Neuronal stem cell (in vitro differentiated cells): ENCODE measurements around the gene DDT.
"Not testable (repeated sequence)": the region's sequence is repeated elsewhere in the genome, so short reads cannot be mapped to it uniquely, and the experiment has no call there.

Experiments
- DNase-seq: peaks from one replicate; pipeline ENCODE4 v3.0.0-alpha.2; 2013; ENCODE audit warnings: low spot score
- H2AFZ ChIP-seq: one replicate; pipeline ENCODE4 v1.6.1; 2013; ENCODE audit warnings: mild to moderate bottlenecking, low read length, inconsistent platforms
- H2AK5ac ChIP-seq: 2 replicates; pipeline ENCODE4 v1.6.1; 2013; ENCODE audit warnings: low read depth, mild to moderate bottlenecking, inconsistent platforms, low read length, moderate library complexity, mixed read lengths
- H2BK120ac ChIP-seq: 2 replicates; pipeline ENCODE4 v1.6.1; 2013; ENCODE audit warnings: low read depth, mild to moderate bottlenecking, inconsistent platforms, low read length, moderate library complexity, mixed read lengths
- H2BK12ac ChIP-seq: one replicate; pipeline ENCODE4 v1.6.1; 2013; ENCODE audit warnings: low read length, inconsistent platforms
- H2BK15ac ChIP-seq: 2 replicates; pipeline ENCODE4 v1.6.1; 2013; ENCODE audit warnings: mild to moderate bottlenecking, low read length, inconsistent platforms, mixed read lengths
- H2BK5ac ChIP-seq: one replicate; pipeline ENCODE4 v1.6.1; 2013; ENCODE audit warnings: inconsistent platforms, mild to moderate bottlenecking, low read length, moderate library complexity
- H3K14ac ChIP-seq: one replicate; pipeline ENCODE4 v1.6.1; 2013; ENCODE audit warnings: low read length, inconsistent platforms
- H3K18ac ChIP-seq: 2 replicates; pipeline ENCODE4 v1.6.1; 2013; ENCODE audit warnings: low read length, inconsistent platforms
- H3K23ac ChIP-seq: 2 replicates; pipeline ENCODE4 v1.6.1; 2013; ENCODE audit warnings: low read depth, mild to moderate bottlenecking, mixed read lengths, low read length, inconsistent platforms; ENCODE audit not compliant: poor library complexity
- H3K27ac ChIP-seq: replicated peaks from 3 replicates; pipeline ENCODE4 v1.5.1; 2013; ENCODE audit warnings: low read length, inconsistent platforms
- H3K27me3 ChIP-seq, 3 experiments: 2 replicates each; pipeline ENCODE4 v1.6.1; 2013; ENCODE audit warnings: low read length in 3 of 3, mild to moderate bottlenecking in 2 of 3, inconsistent platforms in 1 of 3, low read depth in 1 of 3, mixed read lengths in 1 of 3, moderate library complexity in 1 of 3; ENCODE audit not compliant: control insufficient read depth in 3 of 3, insufficient read depth in 3 of 3
- H3K36me3 ChIP-seq, 2 donors: replicated peaks in 1 of 2; 2 replicates each; pipeline ENCODE4 v1.6.1; 2013; ENCODE audit warnings: low read length in 2 of 2; ENCODE audit not compliant: control insufficient read depth in 2 of 2, insufficient read depth in 2 of 2
- H3K4ac ChIP-seq: 2 replicates; pipeline ENCODE4 v1.6.1; 2013; ENCODE audit warnings: inconsistent platforms, mild to moderate bottlenecking, low read length, moderate library complexity
- H3K4me1 ChIP-seq, 2 donors: 1 replicate in 1 of 2; 2 replicates in 1 of 2; pipeline ENCODE4 v1.6.1; 2013; ENCODE audit warnings: low read length in 2 of 2, low read depth in 1 of 2; ENCODE audit not compliant: control insufficient read depth in 2 of 2, insufficient read depth in 1 of 2
- H3K4me2 ChIP-seq: one replicate; pipeline ENCODE4 v1.6.1; 2013; ENCODE audit warnings: mild to moderate bottlenecking, low read length, inconsistent platforms; ENCODE audit not compliant: insufficient read depth, poor library complexity, severe bottlenecking
- H3K4me3 ChIP-seq, 2 donors: 2 replicates each; pipeline ENCODE4 v1.5.1; 2013; ENCODE audit warnings: low read length in 2 of 2, mild to moderate bottlenecking in 2 of 2, inconsistent platforms in 1 of 2, moderate library complexity in 1 of 2
- H3K79me1 ChIP-seq: one replicate; pipeline ENCODE4 v1.6.1; 2013; ENCODE audit warnings: low read depth, mild to moderate bottlenecking, inconsistent platforms, low read length, moderate library complexity
- H3K9ac ChIP-seq: one replicate; pipeline ENCODE4 v1.6.1; 2013; ENCODE audit warnings: mild to moderate bottlenecking, low read depth, low read length, inconsistent platforms; ENCODE audit not compliant: poor library complexity
- H3K9me3 ChIP-seq, 2 donors: replicated peaks in 1 of 2; 2 replicates each; pipeline versions ENCODE3 to v1.6.1; 2013; ENCODE audit warnings: low read length in 2 of 2, mild to moderate bottlenecking in 2 of 2, inconsistent platforms in 1 of 2, low read depth in 1 of 2, mixed read lengths in 1 of 2, moderate library complexity in 1 of 2; ENCODE audit not compliant: control insufficient read depth in 2 of 2, insufficient read depth in 1 of 2
- H4K8ac ChIP-seq: one replicate; pipeline ENCODE4 v1.6.1; 2013; ENCODE audit warnings: low read depth, mild to moderate bottlenecking, inconsistent platforms, low read length, moderate library complexity
- H4K91ac ChIP-seq: one replicate; pipeline ENCODE4 v1.6.1; 2013; ENCODE audit warnings: low read length, low read depth, mild to moderate bottlenecking, inconsistent platforms; ENCODE audit not compliant: poor library complexity
- WGBS, 2 donors: extraction: QIAGEN DNeasy Blood & Tissue Kit; methylation state at CpG; one replicate each; pipeline ENCODE4 v1.1.7; 2013; ENCODE audit warnings: missing lambda C conversion rate in 2 of 2, mixed read lengths in 1 of 2; ENCODE audit not compliant: insufficient read length in 2 of 2, insufficient replicate concordance in 1 of 2; ENCODE audit errors: extremely low coverage in 2 of 2; 5-methylcytosine and 5-hydroxymethylcytosine counted together

Gene DDT

GRCh38 chr22:23953485-23953884, 20.8 kb downstream of the DDT start:
- H2BK15ac ChIP-seq, H3K36me3 ChIP-seq, H2AFZ ChIP-seq, H3K27ac ChIP-seq, H3K4ac ChIP-seq, H4K8ac ChIP-seq, H3K9me3 ChIP-seq, H3K4me2 ChIP-seq, H2AK5ac ChIP-seq, H3K4me1 ChIP-seq, H3K14ac ChIP-seq, H3K79me1 ChIP-seq, H3K23ac ChIP-seq, H3K4me3 ChIP-seq, H4K91ac ChIP-seq, H2BK120ac ChIP-seq, H2BK5ac ChIP-seq, H3K18ac ChIP-seq, H2BK12ac ChIP-seq, DNase-seq, H3K27me3 ChIP-seq: not testable (repeated sequence)
- WGBS, 2 donors = no CpG with 5 or more reads among the region's 4 CpGs
- H3K9ac ChIP-seq = peak overlapping the region; percentile 63

GRCh38 chr22:23952794-23953405, 21.3 kb downstream of the DDT start:
- not testable (repeated sequence) for H3K4me3 ChIP-seq, H2AFZ ChIP-seq, H3K36me3 ChIP-seq, H2BK5ac ChIP-seq, H3K4me1 ChIP-seq, H3K9me3 ChIP-seq, DNase-seq, H2BK15ac ChIP-seq, H3K79me1 ChIP-seq, H3K23ac ChIP-seq, H3K4me2 ChIP-seq, H3K4ac ChIP-seq, H2BK120ac ChIP-seq, H4K8ac ChIP-seq, H3K14ac ChIP-seq, H4K91ac ChIP-seq, H2BK12ac ChIP-seq, H2AK5ac ChIP-seq, H3K27ac ChIP-seq, H3K9ac ChIP-seq, H3K18ac ChIP-seq, H3K27me3 ChIP-seq
- no CpG with 5 or more reads among the region's 11 CpGs for WGBS, 2 donors

DNA sequence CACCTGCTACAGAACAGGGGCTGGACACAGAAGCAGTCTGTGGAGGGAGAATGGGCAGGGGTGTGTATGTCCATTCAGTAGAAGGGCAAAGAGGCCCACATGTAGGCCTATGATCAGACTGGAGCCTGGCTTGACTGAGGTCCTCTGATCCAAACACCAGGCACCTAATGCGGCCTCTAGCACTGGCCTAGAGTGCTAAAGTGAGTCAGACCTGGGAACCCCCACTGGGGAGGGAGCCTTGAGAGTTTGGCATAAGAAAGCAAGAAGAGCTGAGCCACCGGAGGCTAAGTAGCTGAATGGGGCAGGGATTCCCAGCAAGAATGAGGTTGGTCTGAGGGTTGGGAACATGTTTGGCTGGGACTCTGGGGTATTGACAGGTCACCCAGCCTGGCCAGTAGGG, 22.9 kb downstream of the DDT start:
- H2AK5ac ChIP-seq, DNase-seq, H4K8ac ChIP-seq, H3K4ac ChIP-seq, H3K23ac ChIP-seq, H2BK120ac ChIP-seq, H3K18ac ChIP-seq, H2AFZ ChIP-seq, H3K4me2 ChIP-seq, H3K9ac ChIP-seq, H4K91ac ChIP-seq, H2BK12ac ChIP-seq, H2BK15ac ChIP-seq, H3K27ac ChIP-seq, H3K4me3 ChIP-seq, H3K14ac ChIP-seq, H3K27me3 ChIP-seq, H3K36me3 ChIP-seq, H3K9me3 ChIP-seq, H3K4me1 ChIP-seq, H3K79me1 ChIP-seq, H2BK5ac ChIP-seq: not testable (repeated sequence)
- WGBS, 2 donors = no CpG with 5 or more reads among the region's 2 CpGs

DNA sequence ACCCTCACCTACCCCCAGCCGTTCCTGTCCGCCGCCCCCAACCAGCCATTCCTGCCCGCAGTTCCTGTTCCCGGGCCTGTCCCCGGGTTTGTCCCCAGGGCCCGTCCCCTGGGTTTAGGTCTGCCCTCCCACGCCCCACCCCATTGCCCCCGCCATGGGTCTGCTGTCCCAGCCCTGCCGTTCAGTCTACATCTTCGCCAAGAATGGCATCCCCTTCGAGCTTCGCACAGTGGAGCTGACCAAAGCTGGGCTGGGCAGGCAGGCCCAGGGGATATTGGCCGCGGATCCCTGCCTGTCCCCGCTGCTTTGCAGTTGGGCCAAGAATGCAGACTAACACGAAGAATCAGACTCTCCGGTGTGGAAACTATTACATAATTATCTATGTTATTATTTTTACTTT, 24.5 kb downstream of the DDT start:
- H2AFZ ChIP-seq, H4K8ac ChIP-seq, H3K36me3 ChIP-seq, H3K23ac ChIP-seq, H3K27ac ChIP-seq, H3K4me1 ChIP-seq, H3K27me3 ChIP-seq, H3K4ac ChIP-seq, DNase-seq, H3K9ac ChIP-seq, H2BK120ac ChIP-seq, H3K18ac ChIP-seq, H2BK15ac ChIP-seq, H3K79me1 ChIP-seq, H2AK5ac ChIP-seq, H3K9me3 ChIP-seq, H4K91ac ChIP-seq, H3K4me2 ChIP-seq, H2BK12ac ChIP-seq, H2BK5ac ChIP-seq, H3K4me3 ChIP-seq, H3K14ac ChIP-seq: not testable (repeated sequence)
- WGBS, 2 donors = no CpG with 5 or more reads among the region's 18 CpGs
